ENCODE results near the gene PTAFR.

The PTAFR gene

DNA sequence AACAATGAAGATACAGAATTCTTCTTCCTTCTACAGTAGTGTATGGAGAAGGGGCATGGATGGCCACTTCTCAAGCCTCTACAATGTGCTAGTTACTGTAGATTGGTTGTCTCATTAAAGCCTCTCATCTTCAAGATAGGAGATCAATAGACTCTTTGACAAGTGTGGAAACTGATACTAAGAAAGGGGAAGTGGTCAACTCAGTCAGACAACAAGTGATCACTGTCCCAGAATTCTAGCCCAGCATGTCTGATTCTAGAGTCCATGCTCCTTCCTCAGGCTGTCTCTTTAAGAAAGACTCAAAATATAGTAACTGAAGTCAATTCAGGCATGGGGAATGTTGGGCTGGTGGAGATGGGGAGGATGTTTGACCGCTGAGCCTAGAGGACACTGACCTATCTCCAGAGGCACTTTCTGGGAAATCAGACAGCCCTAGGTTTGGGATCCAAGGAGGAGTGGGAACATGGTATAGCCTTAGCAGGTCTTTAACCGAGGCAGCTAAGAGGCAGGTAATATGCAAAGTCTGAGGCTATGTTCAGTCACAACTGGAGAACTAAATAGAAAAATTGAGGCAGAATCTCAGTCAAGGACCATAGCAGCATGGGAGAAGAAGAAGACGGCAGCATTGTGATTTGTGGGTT, 48.8 kb downstream of the PTAFR start:
- Histone ChIP-seq H4K20me1 (ENCODE audit: insufficient read depth, low read length) (no peaks in the 10 kb centered on the region), H3K36me3 (ENCODE audit: insufficient read depth, low read length) (no peaks in the 10 kb centered on the region), H3K9me3 (ENCODE audit: insufficient read depth, low read length, severe bottlenecking) (no peaks in the 10 kb centered on the region), H3K4me1 (ENCODE audit: insufficient read depth, low read length) (no peaks in the 10 kb centered on the region), H3K79me2 (ENCODE audit: insufficient read depth, low read length) (no peaks in the 10 kb centered on the region), H3K4me2 (ENCODE audit: insufficient read depth, low read length) (no peak overlapping the region), H3K27ac (ENCODE audit: low read length) (no peak overlapping the region), H3K27me3 (ENCODE audit: insufficient read depth, low read length, poor library complexity) (peaks cover 15% of the 10 kb centered on the region), H3K9ac (ENCODE audit: low read depth, low read length) (no peak overlapping the region), H3K4me3 (ENCODE audit: low read depth in 1 of 2, low read length in 2 of 2) (no peak overlapping the region), H2AFZ (ENCODE audit: low read depth, low read length) (no peak overlapping the region)
- no peak for ATAC-seq (ENCODE audit: insufficient read depth, low read depth)
- DNase-seq = no peak
- TF ChIP-seq, protein P1, sequence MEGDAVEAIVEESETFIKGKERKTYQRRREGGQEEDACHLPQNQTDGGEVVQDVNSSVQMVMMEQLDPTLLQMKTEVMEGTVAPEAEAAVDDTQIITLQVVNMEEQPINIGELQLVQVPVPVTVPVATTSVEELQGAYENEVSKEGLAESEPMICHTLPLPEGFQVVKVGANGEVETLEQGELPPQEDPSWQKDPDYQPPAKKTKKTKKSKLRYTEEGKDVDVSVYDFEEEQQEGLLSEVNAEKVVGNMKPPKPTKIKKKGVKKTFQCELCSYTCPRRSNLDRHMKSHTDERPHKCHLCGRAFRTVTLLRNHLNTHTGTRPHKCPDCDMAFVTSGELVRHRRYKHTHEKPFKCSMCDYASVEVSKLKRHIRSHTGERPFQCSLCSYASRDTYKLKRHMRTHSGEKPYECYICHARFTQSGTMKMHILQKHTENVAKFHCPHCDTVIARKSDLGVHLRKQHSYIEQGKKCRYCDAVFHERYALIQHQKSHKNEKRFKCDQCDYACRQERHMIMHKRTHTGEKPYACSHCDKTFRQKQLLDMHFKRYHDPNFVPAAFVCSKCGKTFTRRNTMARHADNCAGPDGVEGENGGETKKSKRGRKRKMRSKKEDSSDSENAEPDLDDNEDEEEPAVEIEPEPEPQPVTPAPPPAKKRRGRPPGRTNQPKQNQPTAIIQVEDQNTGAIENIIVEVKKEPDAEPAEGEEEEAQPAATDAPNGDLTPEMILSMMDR (IDR thresholded peaks at IDR 0.05; ENCODE audit: borderline replicate concordance, extremely low read depth, low read length, poor library complexity, severe bottlenecking) = no peak
- no peak for TF ChIP-seq EZH2 (IDR thresholded peaks at IDR 0.05; ENCODE audit: borderline replicate concordance, low read depth, low read length, severe bottlenecking)

DNA sequence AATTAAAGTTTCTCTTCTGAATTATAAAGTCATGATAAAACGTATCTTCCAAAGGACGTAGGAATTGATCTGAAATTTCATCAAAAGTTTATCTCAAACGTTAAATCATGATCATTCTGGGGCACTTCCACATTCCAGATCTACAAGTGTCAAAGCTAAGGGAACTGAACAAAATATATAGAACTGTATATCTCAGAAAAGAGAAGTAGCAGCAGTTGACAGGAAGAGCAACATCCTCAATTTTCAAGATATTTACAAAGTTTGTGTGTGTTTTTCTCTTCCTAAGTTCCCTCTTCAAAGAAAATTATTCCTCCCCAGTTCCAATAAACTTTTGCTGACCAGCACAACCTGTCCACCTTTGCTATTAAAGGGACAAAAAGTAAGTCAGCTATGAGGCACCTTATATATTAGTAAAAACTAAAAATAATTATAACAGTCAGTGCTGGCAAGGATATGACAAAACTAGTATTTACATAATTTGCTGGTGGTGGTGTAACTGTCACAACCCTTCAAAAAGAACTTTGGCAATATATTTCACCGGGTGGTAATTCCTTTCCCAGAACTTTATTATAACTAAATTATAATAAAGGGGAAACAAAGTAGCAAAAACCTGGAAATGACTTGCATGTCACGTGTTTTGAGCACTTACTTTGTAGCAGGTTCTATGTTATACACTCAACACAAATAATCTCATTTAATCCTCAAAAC, 49.6 kb downstream of the PTAFR start:
- Histone ChIP-seq H3K36me3 (ENCODE audit: insufficient read depth, low read length) (no peaks in the 10 kb centered on the region), H3K4me1 (ENCODE audit: insufficient read depth, low read length) (no peaks in the 10 kb centered on the region), H3K27me3 (ENCODE audit: insufficient read depth, low read length, poor library complexity) (peaks cover 15% of the 10 kb centered on the region), H4K20me1 (ENCODE audit: insufficient read depth, low read length) (no peaks in the 10 kb centered on the region), H3K79me2 (ENCODE audit: insufficient read depth, low read length) (no peaks in the 10 kb centered on the region), H3K9me3 (ENCODE audit: insufficient read depth, low read length, severe bottlenecking) (no peaks in the 10 kb centered on the region), H3K27ac (ENCODE audit: low read length) (no peak overlapping the region), H3K4me3 (ENCODE audit: low read depth in 1 of 2, low read length in 2 of 2) (no peak overlapping the region), H2AFZ (ENCODE audit: low read depth, low read length) (no peak overlapping the region), H3K4me2 (ENCODE audit: insufficient read depth, low read length) (no peak overlapping the region), H3K9ac (ENCODE audit: low read depth, low read length) (no peak overlapping the region)
- TF ChIP-seq EZH2 (IDR thresholded peaks at IDR 0.05; ENCODE audit: borderline replicate concordance, low read depth, low read length, severe bottlenecking) = no peak
- TF ChIP-seq, protein P1 (IDR thresholded peaks at IDR 0.05; ENCODE audit: borderline replicate concordance, extremely low read depth, low read length, poor library complexity, severe bottlenecking) = no peak
- ATAC-seq (ENCODE audit: insufficient read depth, low read depth) (no peak), DNase-seq (no peak)

DNA sequence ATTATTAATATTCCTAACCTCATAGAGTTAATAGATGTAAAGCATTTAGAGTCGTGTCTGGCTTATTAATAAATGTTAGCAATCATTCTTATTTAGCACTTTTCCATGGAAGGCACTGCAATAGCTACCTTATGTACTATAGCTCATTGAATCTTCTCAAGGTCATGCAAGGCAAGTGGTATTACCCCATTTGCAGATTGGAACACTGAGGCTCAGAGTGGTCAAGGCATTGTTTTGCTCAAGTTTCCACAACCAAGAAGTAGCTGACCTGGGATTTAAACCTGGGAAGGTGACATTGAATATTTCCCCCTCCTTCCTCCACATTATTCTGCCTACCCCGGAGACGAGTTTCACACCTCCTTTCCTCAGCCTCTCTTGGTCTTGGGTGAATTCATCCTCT, 50.3 kb downstream of the PTAFR start:
- no peaks in the 10 kb centered on the region for H4K20me1 ChIP-seq (ENCODE audit: insufficient read depth, low read length)
- no peak overlapping the region for H3K27ac ChIP-seq (ENCODE audit: low read length)
- no peak overlapping the region for H3K9ac ChIP-seq (ENCODE audit: low read depth, low read length)
- no peaks in the 10 kb centered on the region for H3K79me2 ChIP-seq (ENCODE audit: insufficient read depth, low read length)
- no peaks in the 10 kb centered on the region for H3K36me3 ChIP-seq (ENCODE audit: insufficient read depth, low read length)
- H3K4me1 ChIP-seq (ENCODE audit: insufficient read depth, low read length) = no peaks in the 10 kb centered on the region
- no peak for TF ChIP-seq EZH2 (IDR thresholded peaks at IDR 0.05; ENCODE audit: borderline replicate concordance, low read depth, low read length, severe bottlenecking)
- TF ChIP-seq, protein P1 (IDR thresholded peaks at IDR 0.05; ENCODE audit: borderline replicate concordance, extremely low read depth, low read length, poor library complexity, severe bottlenecking) = no peak
- ATAC-seq (ENCODE audit: insufficient read depth, low read depth) (no peak), DNase-seq (no peak)
- no peak overlapping the region for H3K4me3 ChIP-seq (ENCODE audit: low read depth in 1 of 2, low read length in 2 of 2)
- H3K9me3 ChIP-seq (ENCODE audit: insufficient read depth, low read length, severe bottlenecking) = no peaks in the 10 kb centered on the region
- H2AFZ ChIP-seq (ENCODE audit: low read depth, low read length) = no peak overlapping the region
- H3K27me3 ChIP-seq (ENCODE audit: insufficient read depth, low read length, poor library complexity) = peaks cover 15% of the 10 kb centered on the region
- no peak overlapping the region for H3K4me2 ChIP-seq (ENCODE audit: insufficient read depth, low read length)

Data from DND-41 (cell line).